Mucosa of descending colon (tissue), 3 donors: Measurements from ENCODE around the gene TOR1AIP2. TPM values are rescaled to one million over a fixed set of nuclear protein-coding genes. Genes with fewer than 3 reads are reported as not detected.

ENCODE experiments used
- ATAC-seq: fragments of 200-7000 bp; cut with Tn5 transposase; one replicate; pipeline ENCODE4 v1.9.1; 2020; ENCODE audit warnings: mild to moderate bottlenecking, moderate library complexity
- DNase-seq, 3 donors: peaks; one replicate each; pipeline ENCODE4 v3.0.0-alpha.2; 2020
- H3K36me3 ChIP-seq: fragments of 200-600 bp; one replicate; pipeline ENCODE4 v1.8.0; 2021; ENCODE audit warnings: low read depth, mild to moderate bottlenecking
- H3K4me1 ChIP-seq: fragments of 200-600 bp; one replicate; pipeline ENCODE4 v1.8.0; 2021; ENCODE audit warnings: low read depth, mild to moderate bottlenecking
- H3K4me3 ChIP-seq: fragments of 200-600 bp; one replicate; pipeline ENCODE4 v1.8.0; 2021; ENCODE audit warnings: mild to moderate bottlenecking
- H3K9me3 ChIP-seq: fragments of 200-600 bp; one replicate; pipeline ENCODE4 v1.8.0; 2021; ENCODE audit warnings: mild to moderate bottlenecking
- intact Hi-C, 2 donors: fragments of 100-400 bp; cut with DNase I in 1 of 2; cut with micrococcal nuclease in 1 of 2; formaldehyde crosslinking; loops; one replicate each; pipeline versions ENCODE4 v1.11.0 to v1.11.1; 2022; cut with DNase I, micrococcal nuclease
- total RNA-seq, 3 donors: library from RNA; stranded (reverse); fragmentation: NEBNext Ultra II Directional in 2 of 3; extraction: Animal tissue kit (Norgen Biotek cat#: 25700) in 2 of 3; gene quantifications; one replicate each; pipeline versions ENCODE4 v1.2.1 to v1.2.4, GENCODE V29; 2021 to 2023
- TF ChIP-seq, protein P1 (sequence below): fragments of 200-600 bp; IDR thresholded peaks from one replicate; pipeline ENCODE4 v1.8.0; 2022; ENCODE audit warnings: antibody characterized with exemption, mild to moderate bottlenecking
- donor health status: DM: no; HTN: no; CAD: no; lungs with moderate emphysema.
- donor health status: DM: no; HTN: no; CAD: no.
- donor health status: DM: no; HTN: yes; CAD: no.

TOR1AIP2 gene
- total RNA-seq, 3 donors from 2014 or later, result 72.9 to 79.2 (median 73.4) TPM

DNA sequence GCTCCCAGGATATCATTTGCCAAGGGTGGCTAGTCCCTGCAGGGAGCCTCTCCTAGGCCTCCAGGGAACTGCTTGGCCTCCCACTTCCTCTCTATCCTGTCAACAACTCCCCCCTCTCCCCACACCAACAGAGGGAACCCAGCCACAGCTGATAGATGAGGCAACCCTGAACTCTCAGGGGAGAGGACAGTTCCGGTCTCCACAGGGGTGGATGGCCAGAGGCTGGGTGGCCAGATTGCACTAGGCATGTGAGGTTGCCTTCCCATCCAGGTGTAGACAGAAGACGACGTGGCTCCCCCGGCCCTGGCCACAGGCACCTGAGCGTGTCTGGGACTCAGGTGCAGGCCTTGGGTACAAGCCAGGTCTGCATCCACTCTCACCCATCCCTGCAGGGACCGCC, 53.3 kb downstream of the TOR1AIP2 start:
- H3K4me1 ChIP-seq, result no peaks in the 10 kb centered on the region
- ATAC-seq (no peak), DNase-seq (no peak)
- no peaks in the 10 kb centered on the region for H3K36me3 ChIP-seq
- intact Hi-C loops, result no loop called here
- H3K9me3 ChIP-seq, result no peaks in the 10 kb centered on the region
- TF ChIP-seq, protein P1, sequence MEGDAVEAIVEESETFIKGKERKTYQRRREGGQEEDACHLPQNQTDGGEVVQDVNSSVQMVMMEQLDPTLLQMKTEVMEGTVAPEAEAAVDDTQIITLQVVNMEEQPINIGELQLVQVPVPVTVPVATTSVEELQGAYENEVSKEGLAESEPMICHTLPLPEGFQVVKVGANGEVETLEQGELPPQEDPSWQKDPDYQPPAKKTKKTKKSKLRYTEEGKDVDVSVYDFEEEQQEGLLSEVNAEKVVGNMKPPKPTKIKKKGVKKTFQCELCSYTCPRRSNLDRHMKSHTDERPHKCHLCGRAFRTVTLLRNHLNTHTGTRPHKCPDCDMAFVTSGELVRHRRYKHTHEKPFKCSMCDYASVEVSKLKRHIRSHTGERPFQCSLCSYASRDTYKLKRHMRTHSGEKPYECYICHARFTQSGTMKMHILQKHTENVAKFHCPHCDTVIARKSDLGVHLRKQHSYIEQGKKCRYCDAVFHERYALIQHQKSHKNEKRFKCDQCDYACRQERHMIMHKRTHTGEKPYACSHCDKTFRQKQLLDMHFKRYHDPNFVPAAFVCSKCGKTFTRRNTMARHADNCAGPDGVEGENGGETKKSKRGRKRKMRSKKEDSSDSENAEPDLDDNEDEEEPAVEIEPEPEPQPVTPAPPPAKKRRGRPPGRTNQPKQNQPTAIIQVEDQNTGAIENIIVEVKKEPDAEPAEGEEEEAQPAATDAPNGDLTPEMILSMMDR, result no peak
- H3K4me3 ChIP-seq, result no peak overlapping the region

DNA sequence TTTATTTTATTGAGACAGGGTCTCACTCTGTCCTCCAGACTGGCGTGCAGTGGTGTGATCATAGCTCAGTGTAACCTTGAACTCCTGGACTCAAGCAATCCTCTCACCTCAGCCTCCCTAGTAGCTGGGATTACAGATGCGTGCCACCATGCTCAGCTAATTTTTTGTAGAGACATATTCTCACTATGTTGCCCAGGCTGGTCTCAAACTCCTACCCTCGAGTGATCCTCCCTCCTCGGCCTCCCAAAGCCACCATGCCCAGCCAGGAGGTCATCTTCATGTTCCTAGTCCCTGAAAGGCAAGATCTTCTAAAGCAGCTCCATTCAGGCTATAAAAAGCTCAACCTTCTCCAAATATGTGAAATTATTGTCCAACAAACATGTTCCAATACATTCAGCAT, 53.9 kb downstream of the TOR1AIP2 start:
- H3K4me3 ChIP-seq, result no peak overlapping the region
- intact Hi-C loops, result no loop called here
- H3K9me3 ChIP-seq, result no peaks in the 10 kb centered on the region
- no peak for ATAC-seq
- no peaks in the 10 kb centered on the region for H3K4me1 ChIP-seq
- TF ChIP-seq, protein P1, result no peak
- DNase-seq, result no peak
- H3K36me3 ChIP-seq, result no peaks in the 10 kb centered on the region

DNA sequence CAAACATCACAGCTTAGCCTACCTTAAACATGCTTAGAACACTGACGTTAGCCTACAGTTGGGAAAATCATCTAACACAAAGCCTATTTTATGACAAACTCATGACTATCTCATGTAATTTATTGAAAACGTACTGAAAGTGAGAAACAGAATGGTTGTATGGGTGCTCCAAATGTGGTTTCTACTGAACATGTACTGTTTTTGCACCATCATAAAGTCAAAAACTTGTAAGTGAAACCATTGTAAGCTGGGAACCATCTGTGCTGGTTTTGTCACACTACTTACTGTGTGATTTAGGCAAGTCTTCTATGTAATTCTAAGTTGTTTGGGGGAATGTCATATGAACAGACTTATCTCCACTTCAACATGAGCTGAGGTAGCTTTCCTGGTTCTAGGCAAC, 55.5 kb downstream of the TOR1AIP2 start:
- Histone ChIP-seq H3K4me3 (no peak overlapping the region), H3K9me3 (no peaks in the 10 kb centered on the region), H3K36me3 (no peaks in the 10 kb centered on the region), H3K4me1 (no peaks in the 10 kb centered on the region)
- DNase-seq (no peak), ATAC-seq (no peak)
- TF ChIP-seq, protein P1, result no peak
- intact Hi-C loops, result no loop called here

DNA sequence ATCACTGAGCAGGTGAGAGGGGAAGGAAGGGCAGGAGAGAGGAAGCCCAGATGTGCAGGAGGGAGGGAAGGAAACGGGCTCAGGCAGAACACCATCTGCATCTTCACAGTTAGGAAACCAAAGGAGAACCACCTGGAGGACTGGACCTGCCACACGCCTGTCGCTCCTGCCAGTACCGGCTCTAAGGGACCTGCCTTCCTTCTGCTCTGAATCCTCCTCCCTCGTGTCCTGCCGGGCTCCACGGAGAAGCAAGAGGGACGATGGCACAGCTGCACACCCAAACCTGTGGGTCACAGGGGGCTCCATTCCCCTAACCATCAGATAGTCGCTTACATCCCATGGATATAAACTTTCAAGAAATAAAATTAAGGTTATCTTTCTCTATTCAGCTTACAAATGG, 56.1 kb downstream of the TOR1AIP2 start:
- TF ChIP-seq, protein P1, result no peak
- ATAC-seq (no peak), DNase-seq (no peak)
- intact Hi-C loops, result no loop called here
- H3K36me3 ChIP-seq, result no peaks in the 10 kb centered on the region
- H3K4me3 ChIP-seq, result no peak overlapping the region
- no peaks in the 10 kb centered on the region for H3K4me1 ChIP-seq
- no peaks in the 10 kb centered on the region for H3K9me3 ChIP-seq

DNA sequence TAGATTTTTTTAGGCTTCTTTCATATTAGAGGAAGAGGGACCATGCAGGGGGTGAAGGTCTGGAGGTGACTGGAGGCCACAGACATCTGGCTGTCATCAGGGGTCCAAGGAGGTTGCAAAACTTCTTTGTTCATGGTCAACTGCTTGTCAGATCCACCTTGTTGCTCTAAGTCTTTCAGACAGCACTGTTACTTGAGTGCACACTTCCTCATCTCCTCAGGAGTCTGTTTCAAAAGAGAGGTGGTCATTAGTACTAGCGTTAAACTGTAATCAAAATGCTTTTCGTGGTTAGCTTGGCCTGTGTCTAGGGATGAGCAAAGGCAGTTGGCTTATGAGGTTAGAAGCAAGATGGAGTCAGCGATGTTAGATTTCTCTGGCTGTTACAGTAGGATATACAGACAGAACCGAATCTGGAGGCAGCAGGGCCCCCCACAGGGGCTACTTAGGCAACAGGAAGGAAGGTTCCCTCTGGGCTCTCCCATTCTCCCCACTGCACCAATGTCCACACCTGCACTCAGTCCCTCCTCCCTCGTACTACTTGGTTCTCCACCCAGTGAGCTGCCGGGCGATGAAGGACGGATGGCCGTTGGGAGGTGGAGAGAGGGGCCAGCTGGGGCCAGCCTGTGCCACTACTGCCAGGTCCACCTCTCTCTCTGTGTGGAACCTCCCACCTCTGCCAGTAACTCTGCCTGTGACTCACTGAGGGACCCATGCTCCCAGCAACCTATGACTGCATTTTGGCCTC, 57.2 kb downstream of the TOR1AIP2 start:
- Histone ChIP-seq H3K4me1 (peaks cover 6% of the 10 kb centered on the region), H3K4me3 (no peak overlapping the region), H3K36me3 (no peaks in the 10 kb centered on the region), H3K9me3 (no peaks in the 10 kb centered on the region)
- TF ChIP-seq, protein P1, result no peak
- intact Hi-C loops, result no loop called here
- no peak for ATAC-seq
- no peak for DNase-seq
